BLaER1 (cell line): ENCODE data around the gene RFTN1.

Source experiments
- H3K27ac ChIP-seq: shearing (Covaris generic); formaldehyde crosslinking; 2 replicates; pipeline ENCODE4 v1.8.1; 2022
- H3K27me3 ChIP-seq: shearing (Covaris generic); formaldehyde crosslinking; 2 replicates; pipeline ENCODE4 v1.8.1; 2022
- H3K36me3 ChIP-seq: shearing (Covaris generic); formaldehyde crosslinking; 2 replicates; pipeline ENCODE4 v1.8.1; 2022
- H3K4me1 ChIP-seq: shearing (Covaris generic); formaldehyde crosslinking; 2 replicates; pipeline ENCODE4 v1.8.1; 2022
- H3K4me2 ChIP-seq: shearing (Covaris generic); formaldehyde crosslinking; 2 replicates; pipeline ENCODE4 v1.8.1; 2022
- H3K4me3 ChIP-seq: shearing (Covaris generic); formaldehyde crosslinking; 2 replicates; pipeline ENCODE4 v1.8.1; 2022
- H3K9ac ChIP-seq: shearing (Covaris generic); formaldehyde crosslinking; 2 replicates; pipeline ENCODE4 v1.8.1; 2022
- H3K9me3 ChIP-seq: shearing (Covaris generic); formaldehyde crosslinking; 2 replicates; pipeline ENCODE4 v1.8.1; 2022
- H4K20me1 ChIP-seq: shearing (Covaris generic); formaldehyde crosslinking; 2 replicates; pipeline ENCODE4 v1.8.1; 2022
- Cebpa-rat ChIP-seq: shearing (Covaris generic); IDR thresholded peaks from 2 replicates; pipeline ENCODE4 v1.8.1; 2022

RFTN1 gene

DNA sequence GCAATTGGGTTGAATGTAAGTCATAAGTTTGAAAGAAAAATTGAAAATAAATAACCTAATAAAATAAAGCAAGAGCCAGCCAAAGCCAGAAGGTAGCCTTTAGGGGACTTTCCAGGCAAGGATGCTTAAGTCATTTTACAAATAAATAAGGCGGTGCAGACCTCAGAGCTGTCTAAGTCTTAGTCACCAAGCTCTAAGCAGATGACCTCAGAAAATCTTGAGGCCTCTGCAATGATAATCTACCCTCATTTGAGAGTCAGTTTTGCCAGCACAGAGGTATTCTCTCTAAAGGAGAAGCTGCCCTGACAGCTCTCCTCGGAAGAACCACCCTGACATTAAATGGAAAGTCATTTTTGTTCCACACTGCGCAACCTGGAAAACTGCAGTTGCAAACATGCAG, 134.6 kb downstream of the RFTN1 start:
- Histone ChIP-seq H3K4me2 (peak overlapping the region; percentile 87), H3K4me1 (peaks cover 69% of the 10 kb centered on the region), H3K36me3 (peaks cover 65% of the 10 kb centered on the region), H4K20me1 (peaks cover 38% of the 10 kb centered on the region; the same call in 1 of the 2 replicates), H3K9ac (no peak overlapping the region), H3K9me3 (peaks cover 33% of the 10 kb centered on the region), H3K27me3 (no peaks in the 10 kb centered on the region), H3K27ac (peak overlapping the region; percentile 74; the same call in 1 of the 2 replicates), H3K4me3 (peak overlapping the region; percentile 31; the same call in 1 of the 2 replicates)
- no peak for TF ChIP-seq Cebpa-rat

DNA sequence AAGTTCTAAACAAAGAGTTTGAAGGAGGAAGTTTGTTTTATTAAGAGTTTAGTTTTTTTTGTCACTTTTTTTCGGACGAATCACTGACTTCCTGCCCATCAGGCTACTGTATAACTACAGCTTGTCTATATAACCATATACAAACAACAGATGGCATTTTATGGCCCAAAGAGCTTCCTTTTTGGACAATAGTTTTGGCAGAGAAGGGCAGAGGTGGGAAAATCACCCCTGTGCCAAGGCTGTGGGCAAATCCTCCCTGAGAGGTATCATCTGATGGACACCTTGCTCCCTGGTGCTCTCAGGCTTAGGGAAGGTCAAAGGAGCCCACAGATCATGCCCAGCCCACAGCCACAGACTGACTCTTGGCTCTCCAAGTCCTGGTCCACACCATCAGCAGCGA, 135.1 kb downstream of the RFTN1 start:
- Histone ChIP-seq H3K9me3 (peaks cover 33% of the 10 kb centered on the region), H3K36me3 (peaks cover 65% of the 10 kb centered on the region), H3K9ac (no peak overlapping the region), H3K4me2 (peak overlapping the region; percentile 87), H4K20me1 (peaks cover 43% of the 10 kb centered on the region; the same call in 1 of the 2 replicates), H3K4me1 (peaks cover 74% of the 10 kb centered on the region), H3K4me3 (peak overlapping the region; percentile 31; the same call in 1 of the 2 replicates), H3K27me3 (no peaks in the 10 kb centered on the region), H3K27ac (peak overlapping the region; percentile 74)
- no peak for TF ChIP-seq Cebpa-rat

DNA sequence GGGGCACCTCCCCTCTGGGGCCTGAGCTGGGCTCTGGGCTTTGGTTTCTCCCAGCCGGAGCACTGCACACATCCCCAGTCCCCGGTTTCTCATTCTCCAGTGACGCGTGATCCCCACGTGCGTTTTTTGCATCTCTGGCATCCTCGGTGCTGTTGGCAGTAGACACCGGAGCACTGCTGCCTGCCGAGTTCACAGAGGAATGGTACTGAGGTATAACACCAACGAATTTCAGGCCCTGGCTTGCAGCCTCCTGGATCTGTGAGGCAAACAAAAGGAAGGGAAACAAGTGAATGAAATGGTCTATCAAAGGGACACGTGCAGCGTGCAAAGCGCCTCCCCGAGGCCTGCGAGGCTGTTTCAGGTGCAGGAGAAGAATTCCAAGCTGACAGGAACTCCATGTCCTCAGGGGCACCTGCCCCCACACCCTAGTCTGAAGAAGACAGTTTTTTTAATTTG, 135.6 kb downstream of the RFTN1 start:
- Histone ChIP-seq H3K27ac (peak overlapping the region; percentile 74), H3K36me3 (peaks cover 64% of the 10 kb centered on the region), H3K9ac (peak overlapping the region; percentile 36; the same call in 1 of the 2 replicates), H4K20me1 (peaks cover 49% of the 10 kb centered on the region; the same call in 1 of the 2 replicates), H3K27me3 (no peaks in the 10 kb centered on the region), H3K4me1 (peaks cover 79% of the 10 kb centered on the region), H3K4me2 (peak overlapping the region; percentile 87), H3K4me3 (peak overlapping the region; percentile 23; the same call in 1 of the 2 replicates), H3K9me3 (peaks cover 30% of the 10 kb centered on the region)
- no peak for TF ChIP-seq Cebpa-rat

DNA sequence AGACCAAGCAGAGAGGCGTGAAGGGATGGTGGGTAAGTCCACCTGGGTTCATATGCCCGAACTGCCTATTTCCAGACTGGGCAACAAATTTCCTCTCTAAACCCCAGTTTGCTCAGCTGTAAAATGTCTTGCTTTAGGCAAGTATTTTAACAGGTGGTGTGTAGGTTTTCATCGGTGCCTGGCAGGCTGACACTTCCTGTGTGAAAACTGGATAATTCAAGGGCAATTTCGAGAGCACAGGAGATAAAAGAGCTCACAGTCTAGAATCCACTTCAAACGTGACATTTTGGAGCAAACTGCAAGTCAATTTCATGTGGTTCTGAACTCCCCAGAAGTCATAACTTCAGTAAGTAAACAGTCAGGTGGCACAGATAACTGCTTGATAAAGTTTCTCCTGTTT, 136.3 kb downstream of the RFTN1 start:
- Histone ChIP-seq H3K36me3 (peaks cover 59% of the 10 kb centered on the region), H3K27me3 (no peaks in the 10 kb centered on the region), H3K4me1 (peaks cover 86% of the 10 kb centered on the region), H4K20me1 (peaks cover 56% of the 10 kb centered on the region; the same call in 1 of the 2 replicates), H3K9ac (peak overlapping the region; percentile 36; the same call in 1 of the 2 replicates), H3K27ac (peak overlapping the region; percentile 74), H3K9me3 (peaks cover 25% of the 10 kb centered on the region), H3K4me3 (0 out of 2 replicates have a peak overlapping the region, but pooled peaks have one; percentile 23), H3K4me2 (peak overlapping the region; percentile 87)
- no peak for TF ChIP-seq Cebpa-rat

DNA sequence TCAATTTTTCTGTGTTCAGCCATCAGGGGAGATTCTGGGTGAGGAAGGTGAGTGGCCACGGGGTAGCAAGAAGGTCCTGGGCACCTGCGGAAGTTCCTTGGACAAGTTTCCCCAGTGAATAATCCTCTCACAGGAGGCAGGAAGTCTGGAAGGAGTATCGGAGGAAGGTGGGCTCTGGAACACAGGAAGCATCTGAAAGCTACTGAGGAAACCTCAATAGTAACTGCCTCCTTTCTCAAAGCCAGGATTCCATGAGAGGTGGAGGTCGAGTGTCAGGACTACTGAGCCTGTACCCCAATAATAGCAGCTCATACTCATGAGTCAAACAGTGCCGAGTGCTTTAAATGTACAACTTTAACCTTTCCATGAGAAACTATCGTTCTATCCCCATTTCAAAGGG, 137.6 kb downstream of the RFTN1 start:
- Histone ChIP-seq H3K36me3 (peaks cover 57% of the 10 kb centered on the region), H3K4me3 (no peak overlapping the region), H3K9ac (no peak overlapping the region), H3K4me2 (peak overlapping the region; percentile 87), H3K4me1 (peaks cover 99% of the 10 kb centered on the region), H3K9me3 (peaks cover 25% of the 10 kb centered on the region), H4K20me1 (peaks cover 69% of the 10 kb centered on the region; the same call in 1 of the 2 replicates), H3K27ac (peak overlapping the region; percentile 74), H3K27me3 (no peaks in the 10 kb centered on the region)
- TF ChIP-seq Cebpa-rat: no peak

DNA sequence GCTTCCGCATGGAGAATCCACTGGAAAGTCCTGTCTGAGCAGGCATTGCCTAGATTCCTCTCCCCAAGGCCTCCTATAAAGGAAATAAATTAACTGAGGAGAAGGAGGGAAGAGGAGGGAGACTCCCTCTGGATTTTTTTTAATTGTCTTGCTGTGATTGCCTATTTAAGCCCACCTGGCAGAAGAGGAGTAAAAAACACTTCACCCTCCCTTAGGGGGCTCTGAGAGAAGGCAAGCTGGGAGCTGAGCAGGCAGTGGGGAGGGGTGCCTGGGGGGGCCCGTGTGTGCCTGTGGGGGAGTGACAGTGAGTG, 138.6 kb downstream of the RFTN1 start:
- H3K4me1 ChIP-seq: peaks cover 94% of the 10 kb centered on the region
- peaks cover 73% of the 10 kb centered on the region; the same call in 1 of the 2 replicates for H4K20me1 ChIP-seq
- peak overlapping the region; percentile 55 for H3K27ac ChIP-seq
- peak overlapping the region; percentile 32; the same call in 1 of the 2 replicates for H3K9ac ChIP-seq
- peaks cover 15% of the 10 kb centered on the region for H3K9me3 ChIP-seq
- TF ChIP-seq Cebpa-rat: no peak
- no peaks in the 10 kb centered on the region for H3K27me3 ChIP-seq
- H3K4me2 ChIP-seq: peak overlapping the region; percentile 87
- peaks cover 57% of the 10 kb centered on the region for H3K36me3 ChIP-seq
- H3K4me3 ChIP-seq: peak overlapping the region; percentile 27; the same call in 1 of the 2 replicates

DNA sequence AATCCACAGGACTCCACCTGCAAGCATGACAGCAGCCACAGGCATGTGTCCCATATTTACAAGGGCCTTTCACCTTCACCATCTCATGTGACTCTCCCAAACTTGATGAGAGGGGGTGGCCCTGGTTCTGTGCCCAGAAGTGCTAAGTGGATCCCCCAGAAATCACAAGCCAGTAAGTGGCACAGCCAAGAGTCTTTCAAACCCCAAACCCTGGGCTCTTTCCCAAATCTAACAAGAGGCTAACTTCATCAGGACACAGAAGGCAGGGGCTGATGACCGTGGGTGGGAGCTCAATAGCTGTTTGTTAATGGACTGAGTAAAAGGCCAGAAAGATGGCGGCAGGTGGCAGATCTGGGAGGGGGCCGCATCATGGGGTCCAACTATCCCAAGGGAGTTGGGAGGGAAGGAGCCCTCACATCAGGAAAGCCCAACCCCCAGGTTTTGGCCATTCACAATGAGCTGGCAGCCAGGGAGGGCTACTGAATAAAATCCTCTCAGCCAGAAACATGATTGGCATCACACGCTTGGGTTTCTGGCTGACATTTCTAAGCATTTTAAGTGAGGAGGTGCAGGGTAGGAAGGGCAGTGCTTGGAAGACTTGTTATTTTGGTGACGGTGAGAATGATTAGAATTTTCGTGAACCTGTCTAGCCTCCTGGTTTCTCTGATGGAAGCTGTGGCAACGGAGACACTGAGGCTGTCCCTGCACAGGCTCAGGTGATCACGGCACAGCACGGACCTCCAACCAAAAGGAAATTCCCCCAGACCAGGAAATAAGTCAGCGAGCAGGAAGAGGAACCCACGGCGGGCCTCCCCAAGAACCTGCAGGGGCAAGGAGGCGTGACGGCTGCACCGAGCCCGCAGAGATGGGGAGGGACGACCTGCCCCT, 139.2 kb downstream of the RFTN1 start:
- H3K4me2 ChIP-seq: peak overlapping the region; percentile 87

DNA sequence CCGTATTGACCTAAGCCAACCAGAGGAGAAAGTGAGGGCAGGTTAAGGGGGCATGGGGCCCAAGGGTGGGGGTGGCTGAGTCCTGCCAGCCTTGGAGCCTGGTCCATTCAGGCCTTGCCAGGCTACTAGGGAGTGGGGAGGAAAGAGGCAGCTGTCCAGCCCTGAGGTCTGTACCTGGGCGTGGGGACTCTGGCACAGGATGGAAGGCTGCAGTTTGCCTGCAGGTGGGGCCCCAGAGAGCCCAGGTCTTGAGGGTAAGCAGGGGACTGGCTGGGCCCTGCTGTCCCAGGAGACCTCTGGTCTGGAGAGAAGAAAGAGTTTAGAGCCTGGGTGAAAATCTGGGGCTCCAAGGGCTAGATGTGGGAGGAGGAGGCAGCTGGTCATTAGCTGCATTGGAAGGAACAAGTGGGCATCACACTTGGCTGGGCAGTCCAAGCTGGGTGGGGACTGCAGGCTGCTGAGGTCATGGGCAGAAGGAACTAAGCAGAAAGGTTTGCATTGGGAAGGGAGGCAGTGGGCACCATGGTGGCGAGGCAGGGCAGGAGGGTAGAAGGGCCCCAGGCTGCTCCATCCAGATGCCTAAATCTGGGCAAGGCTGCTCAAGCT, 140.1 kb downstream of the RFTN1 start:
- Histone ChIP-seq H3K9me3 (peaks cover 1% of the 10 kb centered on the region), H3K27ac (no peak overlapping the region), H3K9ac (no peak overlapping the region), H3K4me2 (peak overlapping the region; percentile 87), H3K36me3 (peaks cover 59% of the 10 kb centered on the region), H4K20me1 (peaks cover 73% of the 10 kb centered on the region; the same call in 1 of the 2 replicates), H3K4me1 (peaks cover 80% of the 10 kb centered on the region), H3K4me3 (no peak overlapping the region), H3K27me3 (no peaks in the 10 kb centered on the region)
- no peak for TF ChIP-seq Cebpa-rat

More for the DNA sequence above, 139.2 kb downstream of the RFTN1 start:
- TF ChIP-seq Cebpa-rat: no peak
- H3K27me3 ChIP-seq: no peaks in the 10 kb centered on the region
- H3K36me3 ChIP-seq: peaks cover 59% of the 10 kb centered on the region
- peak overlapping the region; percentile 27; the same call in 1 of the 2 replicates for H3K4me3 ChIP-seq
- H3K4me1 ChIP-seq: peaks cover 88% of the 10 kb centered on the region
- H3K9me3 ChIP-seq: peaks cover 10% of the 10 kb centered on the region
- peak overlapping the region; percentile 55 for H3K27ac ChIP-seq
- peak overlapping the region; percentile 32; the same call in 1 of the 2 replicates for H3K9ac ChIP-seq
- peaks cover 73% of the 10 kb centered on the region; the same call in 1 of the 2 replicates for H4K20me1 ChIP-seq
